Breast epithelium (tissue), 3 donors: ENCODE data around the gene AMFR.

Experiments used
- CTCF ChIP-seq, 3 donors: fragments of 450-650 bp; IDR thresholded peaks; one replicate each; pipeline ENCODE4 v1.5.1; 2016 to 2017; ENCODE audit warnings: antibody characterized with exemption in 3 of 3, mild to moderate bottlenecking in 3 of 3, moderate library complexity in 3 of 3
- POLR2A ChIP-seq: fragments of 450-650 bp; IDR thresholded peaks from one replicate; pipeline ENCODE4 v1.6.1; 2016; ENCODE audit warnings: antibody characterized with exemption, mild to moderate bottlenecking, moderate library complexity
- POLR2AphosphoS5 ChIP-seq, 3 donors: sonication (generic); formaldehyde crosslinking; IDR thresholded peaks; one replicate each; pipeline ENCODE4 v1.6.1; 2017; ENCODE audit warnings: antibody characterized with exemption in 3 of 3

GRCh38 chr16:56415875-56416274, 9.5 kb downstream of the AMFR start:
- TF ChIP-seq CTCF (IDR thresholded peaks at IDR 0.05), result no peak
- no peak for TF ChIP-seq POLR2A
- no peak for TF ChIP-seq POLR2AphosphoS5 (IDR thresholded peaks at IDR 0.05)
